Measurements from ENCODE around the gene ANKRD18B. TPM values are rescaled to one million over a fixed set of nuclear protein-coding genes. Genes with fewer than 3 reads are reported as not detected.
"Not testable (repeated sequence)": the region's sequence is repeated elsewhere in the genome, so short reads cannot be mapped to it uniquely, and the experiment has no call there.

ANKRD18B gene
- total RNA-seq, 1 donor from 2014 or later = not detected

- ATAC-seq; intact Hi-C loops (cut with DNase I): not testable (repeated sequence)
Observed at GRCh38 chr9:33521861-33522260, 2.2 kb upstream of the ANKRD18B start.

GRCh38 chr9:33524306-33524947 lies 376 bp downstream of the ANKRD18B start:
- intact Hi-C loops (cut with DNase I) = no loop called here
- ATAC-seq = no peak
- DNase-seq (ENCODE audit: missing footprints) = no peak

More at GRCh38 chr9:33521861-33522260, 2.2 kb upstream of the ANKRD18B start:
- not testable (repeated sequence) for DNase-seq (ENCODE audit: missing footprints)

GRCh38 chr9:33528069-33528468 lies 4.0 kb downstream of the ANKRD18B start:
- ATAC-seq; intact Hi-C loops (cut with DNase I); DNase-seq (ENCODE audit: missing footprints): not testable (repeated sequence)

- intact Hi-C loops (cut with DNase I); DNase-seq (ENCODE audit: missing footprints); ATAC-seq: not testable (repeated sequence)
Observed at GRCh38 chr9:33533958-33534357, 9.9 kb downstream of the ANKRD18B start.

- ATAC-seq (no peak), DNase-seq (ENCODE audit: missing footprints) (no peak)
Observed at GRCh38 chr9:33535541-33535940, 11.5 kb downstream of the ANKRD18B start.

GRCh38 chr9:33543463-33543862 lies 19.4 kb downstream of the ANKRD18B start:
- ATAC-seq; DNase-seq (ENCODE audit: missing footprints); intact Hi-C loops (cut with DNase I): not testable (repeated sequence)

More at GRCh38 chr9:33535541-33535940, 11.5 kb downstream of the ANKRD18B start:
- intact Hi-C loops (cut with DNase I) = no loop called here

GRCh38 chr9:33545715-33546114 lies 21.7 kb downstream of the ANKRD18B start:
- intact Hi-C loops (cut with DNase I); DNase-seq (ENCODE audit: missing footprints); ATAC-seq: not testable (repeated sequence)

- DNase-seq (ENCODE audit: missing footprints); intact Hi-C loops (cut with DNase I); ATAC-seq: not testable (repeated sequence)
Observed at GRCh38 chr9:33548816-33549215, 24.8 kb downstream of the ANKRD18B start.

GRCh38 chr9:33549418-33549817 lies 25.4 kb downstream of the ANKRD18B start:
- intact Hi-C loops (cut with DNase I); ATAC-seq; DNase-seq (ENCODE audit: missing footprints): not testable (repeated sequence)

GRCh38 chr9:33551183-33551582 lies 27.1 kb downstream of the ANKRD18B start:
- ATAC-seq = not testable (repeated sequence)

GRCh38 chr9:33552315-33552725 lies 28.3 kb downstream of the ANKRD18B start:
- DNase-seq (ENCODE audit: missing footprints); intact Hi-C loops (cut with DNase I): not testable (repeated sequence)
- ATAC-seq = peak; percentile 48

More at GRCh38 chr9:33551183-33551582, 27.1 kb downstream of the ANKRD18B start:
- intact Hi-C loops (cut with DNase I); DNase-seq (ENCODE audit: missing footprints): not testable (repeated sequence)

- DNase-seq (ENCODE audit: missing footprints); intact Hi-C loops (cut with DNase I); ATAC-seq: not testable (repeated sequence)
Observed at GRCh38 chr9:33560217-33560616, 36.2 kb downstream of the ANKRD18B start.

- DNase-seq (ENCODE audit: missing footprints); intact Hi-C loops (cut with DNase I); ATAC-seq: not testable (repeated sequence)
Observed at GRCh38 chr9:33562196-33562595, 38.1 kb downstream of the ANKRD18B start.

GRCh38 chr9:33567776-33568175 lies 43.7 kb downstream of the ANKRD18B start:
- not testable (repeated sequence) for ATAC-seq; DNase-seq (ENCODE audit: missing footprints)

GRCh38 chr9:33577786-33578185 lies 53.7 kb downstream of the ANKRD18B start:
- ATAC-seq; DNase-seq (ENCODE audit: missing footprints); intact Hi-C loops (cut with DNase I): not testable (repeated sequence)

More at GRCh38 chr9:33567776-33568175, 43.7 kb downstream of the ANKRD18B start:
- intact Hi-C loops (cut with DNase I) = not testable (repeated sequence)

- DNase-seq (ENCODE audit: missing footprints) = not testable (repeated sequence)
Observed at GRCh38 chr9:33579996-33580395, 55.9 kb downstream of the ANKRD18B start.

GRCh38 chr9:33582686-33583085 lies 58.6 kb downstream of the ANKRD18B start:
- intact Hi-C loops (cut with DNase I) = not testable (repeated sequence)

More at GRCh38 chr9:33579996-33580395, 55.9 kb downstream of the ANKRD18B start:
- ATAC-seq; intact Hi-C loops (cut with DNase I): not testable (repeated sequence)

GRCh38 chr9:33586128-33586527 lies 62.1 kb downstream of the ANKRD18B start:
- ATAC-seq; intact Hi-C loops (cut with DNase I); DNase-seq (ENCODE audit: missing footprints): not testable (repeated sequence)

More at GRCh38 chr9:33582686-33583085, 58.6 kb downstream of the ANKRD18B start:
- ATAC-seq; DNase-seq (ENCODE audit: missing footprints): not testable (repeated sequence)

- DNase-seq (ENCODE audit: missing footprints); ATAC-seq; intact Hi-C loops (cut with DNase I): not testable (repeated sequence)
Observed at GRCh38 chr9:33587799-33588198, 63.7 kb downstream of the ANKRD18B start.

- intact Hi-C loops (cut with DNase I); DNase-seq (ENCODE audit: missing footprints); ATAC-seq: not testable (repeated sequence)
Observed at GRCh38 chr9:33588876-33589275, 64.8 kb downstream of the ANKRD18B start.
